HG03460 (cell line): ENCODE results near the gene GLIPR1.
"Not testable (repeated sequence)": the region's sequence is repeated elsewhere in the genome, so short reads cannot be mapped to it uniquely, and the experiment has no call there.

ENCODE experiments used
- ATAC-seq: cut with Tn5 transposase; IDR thresholded peaks from one replicate; pipeline ENCODE4 v1.9.1; 2021; ENCODE audit not compliant: unreplicated experiment

Gene GLIPR1

GRCh38 chr12:75508159-75508558 is 27.6 kb downstream of the GLIPR1 start:
- no peak for ATAC-seq

GRCh38 chr12:75509621-75510020 is 29.1 kb downstream of the GLIPR1 start:
- no peak for ATAC-seq

GRCh38 chr12:75511116-75512048 is 30.8 kb downstream of the GLIPR1 start, which contains the start of gene KRR1:
Gene KRR1, minus strand, starts transcription at chr12:75511609. Its CDS starts 12 bp downstream, at chr12:75511597.
- peak; percentile 97 for ATAC-seq

GRCh38 chr12:75521224-75521623 is 40.7 kb downstream of the GLIPR1 start:
- not testable (repeated sequence) for ATAC-seq

- ATAC-seq, result not testable (repeated sequence)
Observed at GRCh38 chr12:75522124-75522523, 41.6 kb downstream of the GLIPR1 start.

GRCh38 chr12:75525263-75525662 is 44.7 kb downstream of the GLIPR1 start:
- no peak for ATAC-seq

- peak; percentile 98 for ATAC-seq
Observed at GRCh38 chr12:75526655-75527511, 46.3 kb downstream of the GLIPR1 start.

GRCh38 chr12:75528272-75528671 is 47.7 kb downstream of the GLIPR1 start:
- ATAC-seq, result no peak

- ATAC-seq, result no peak
Observed at GRCh38 chr12:75528692-75529091, 48.1 kb downstream of the GLIPR1 start.

- no peak for ATAC-seq
Observed at GRCh38 chr12:75529316-75529715, 48.8 kb downstream of the GLIPR1 start.

GRCh38 chr12:75529826-75530225 is 49.3 kb downstream of the GLIPR1 start:
- no peak for ATAC-seq

- no peak for ATAC-seq
Observed at GRCh38 chr12:75533239-75533638, 52.7 kb downstream of the GLIPR1 start.

GRCh38 chr12:75539889-75540288 is 59.3 kb downstream of the GLIPR1 start:
- no peak for ATAC-seq

- ATAC-seq, result no peak
Observed at GRCh38 chr12:75542942-75543341, 62.4 kb downstream of the GLIPR1 start.

- ATAC-seq, result no peak
Observed at GRCh38 chr12:75543529-75543928, 63.0 kb downstream of the GLIPR1 start.

- no peak for ATAC-seq
Observed at GRCh38 chr12:75545636-75546035, 65.1 kb downstream of the GLIPR1 start.

GRCh38 chr12:75548879-75549278 is 68.3 kb downstream of the GLIPR1 start:
- no peak for ATAC-seq

GRCh38 chr12:75549989-75550388 is 69.4 kb downstream of the GLIPR1 start:
- no peak for ATAC-seq

- ATAC-seq, result no peak
Observed at GRCh38 chr12:75550401-75551240, 70.1 kb downstream of the GLIPR1 start.

GRCh38 chr12:75551477-75551876 is 70.9 kb downstream of the GLIPR1 start:
- no peak for ATAC-seq

- no peak for ATAC-seq
Observed at GRCh38 chr12:75553398-75553797, 72.8 kb downstream of the GLIPR1 start.
